PC-3 (cell line): ENCODE measurements around the gene KDM4C.

Experiments used
- CTCF ChIP-seq: fragments of 300-600 bp; sonication (generic); conservative IDR thresholded peaks from 2 replicates; pipeline ENCODE4 v1.5.1; 2017; ENCODE audit warnings: antibody characterized with exemption, low read depth, mild to moderate bottlenecking, low read length
- EZH2 ChIP-seq: fragments of 300-600 bp; sonication (generic); IDR thresholded peaks from one replicate; pipeline ENCODE4 v1.6.1; 2017; ENCODE audit warnings: antibody characterized with exemption, mild to moderate bottlenecking, low read length; ENCODE audit not compliant: unreplicated experiment

GRCh38 chr9:6763244-6763643, 5.5 kb downstream of the KDM4C start:
- TF ChIP-seq CTCF (no peak), EZH2 (no peak)
